ENCODE results near the gene IGFBP5. TPM values are rescaled to one million over a fixed set of nuclear protein-coding genes. Genes with fewer than 3 reads are reported as not detected.

Gene IGFBP5
- total RNA-seq, 2 donors from 2014 or later = 44.6 to 68.2 TPM

- H3K9ac ChIP-seq (ENCODE audit: low read depth in 2 of 2, low read length in 2 of 2) = no peak overlapping the region
- H3K4me3 ChIP-seq = no peak overlapping the region
- no peak overlapping the region for H3K27ac ChIP-seq
- H3K36me3 ChIP-seq = no peaks in the 10 kb centered on the region
- no peak for TF ChIP-seq CTCF (IDR thresholded peaks at IDR 0.05)
- H3K27me3 ChIP-seq = peaks cover 21% of the 10 kb centered on the region
- no peaks in the 10 kb centered on the region for H3K4me1 ChIP-seq
- intact Hi-C loops (cut with DNase I) = loop anchor here (10.0 kb wide), 2 partner anchors 357 to 467 kb away; no protein-coding TSS in a partner anchor
- H3K9me3 ChIP-seq = no peaks in the 10 kb centered on the region
- no peak for DNase-seq
Observed at GRCh38 chr2:216698293-216698692, 2.9 kb upstream of the IGFBP5 start.

GRCh38 chr2:216696751-216697560, 1.6 kb upstream of the IGFBP5 start:
- intact Hi-C loops (cut with DNase I) = loop anchor here (10.0 kb wide), 2 partner anchors 358 to 468 kb away; no protein-coding TSS in a partner anchor
- no peak for TF ChIP-seq CTCF (IDR thresholded peaks at IDR 0.05)
- Histone ChIP-seq H3K9me3 (no peaks in the 10 kb centered on the region), H3K4me3 (no peak overlapping the region), H3K36me3 (no peaks in the 10 kb centered on the region), H3K27me3 (peaks cover 30% of the 10 kb centered on the region), H3K4me1 (no peaks in the 10 kb centered on the region), H3K9ac (ENCODE audit: low read depth in 2 of 2, low read length in 2 of 2) (no peak overlapping the region), H3K27ac (no peak overlapping the region)
- DNase-seq = no peak

- no peaks in the 10 kb centered on the region for H3K4me1 ChIP-seq
- H3K27me3 ChIP-seq = peaks cover 33% of the 10 kb centered on the region
- H3K36me3 ChIP-seq = no peaks in the 10 kb centered on the region
- no peak overlapping the region for H3K27ac ChIP-seq
- H3K4me3 ChIP-seq = no peak overlapping the region
- TF ChIP-seq CTCF (IDR thresholded peaks at IDR 0.05) = no peak
- H3K9ac ChIP-seq (ENCODE audit: low read depth in 2 of 2, low read length in 2 of 2) = no peak overlapping the region
- no peak for DNase-seq
- no peaks in the 10 kb centered on the region for H3K9me3 ChIP-seq
- intact Hi-C loops (cut with DNase I) = loop anchor here (10.0 kb wide), 2 partner anchors 358 to 468 kb away; no protein-coding TSS in a partner anchor
Observed at GRCh38 chr2:216696321-216696720, 972 bp upstream of the IGFBP5 start.

DNA sequence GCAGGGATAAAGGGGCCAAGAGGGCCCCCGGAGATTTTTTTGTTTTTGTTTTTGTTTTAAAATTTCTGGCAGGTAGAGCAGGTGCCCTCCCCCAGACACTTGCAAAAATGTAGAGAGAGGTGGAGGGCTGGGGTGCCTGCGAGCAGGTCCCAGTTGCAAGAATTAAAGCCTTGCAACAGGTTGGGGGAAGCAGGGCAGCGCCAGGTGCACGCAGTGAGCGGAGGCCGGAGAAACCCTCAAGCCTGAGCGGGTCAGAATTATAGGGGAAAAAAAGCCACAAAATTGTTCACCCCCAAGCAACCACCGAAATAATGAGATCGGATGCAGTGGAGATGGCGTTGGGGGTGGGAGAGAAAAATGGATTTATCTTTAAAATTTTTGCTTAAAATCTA, 527 bp downstream of the IGFBP5 start:
- H3K36me3 ChIP-seq = no peaks in the 10 kb centered on the region
- no peaks in the 10 kb centered on the region for H3K4me1 ChIP-seq
- H3K4me3 ChIP-seq = peak overlapping the region; percentile 35
- TF ChIP-seq CTCF (IDR thresholded peaks at IDR 0.05) = no peak
- H3K9ac ChIP-seq (ENCODE audit: low read depth in 2 of 2, low read length in 2 of 2) = peak overlapping the region; percentile 46 to 64
- H3K27me3 ChIP-seq = peaks cover 42% of the 10 kb centered on the region
- intact Hi-C loops (cut with DNase I) = loop anchor here (10.0 kb wide), 2 partner anchors 360 to 470 kb away; no protein-coding TSS in a partner anchor
- H3K27ac ChIP-seq = peak overlapping the region; percentile 54
- H3K9me3 ChIP-seq = no peaks in the 10 kb centered on the region
- DNase-seq = no peak

DNA sequence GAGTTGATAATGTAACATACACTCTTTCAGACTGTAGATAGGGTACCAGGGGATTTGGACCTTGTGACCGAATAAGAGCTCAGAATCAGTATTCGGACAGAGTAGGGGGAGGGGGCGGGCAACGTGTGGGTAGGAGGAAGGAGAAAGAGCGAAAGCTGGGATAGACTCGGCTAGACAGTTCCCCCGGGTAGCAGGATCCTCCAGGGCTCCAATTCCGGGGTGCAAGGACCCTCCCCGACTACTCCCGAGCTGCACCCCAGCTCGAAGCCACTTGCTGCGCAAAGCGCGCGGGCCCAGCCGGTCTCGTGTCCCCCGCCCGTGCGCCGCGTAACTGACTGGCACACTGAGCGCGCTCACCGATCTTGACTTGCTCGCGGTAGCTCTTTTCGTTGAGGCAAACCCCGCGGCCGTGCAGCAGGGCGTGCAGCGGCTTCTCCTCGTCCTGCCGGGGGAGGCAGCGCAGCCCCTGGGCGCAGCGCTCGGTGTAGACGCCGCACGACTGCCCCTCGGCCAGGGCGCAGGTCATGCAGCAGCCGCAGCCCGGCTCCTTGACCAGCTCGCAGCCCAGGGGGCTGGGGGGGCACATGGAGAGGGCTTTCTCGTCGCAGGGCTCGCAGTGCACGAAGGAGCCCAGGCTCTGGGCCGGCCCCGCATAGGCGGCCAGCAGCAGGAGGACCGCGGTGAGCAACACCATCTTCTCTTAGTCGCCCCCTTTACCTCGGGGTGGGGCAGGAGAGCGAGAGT, 1.1 kb downstream of the IGFBP5 start:
- DNase-seq = no peak
- H3K4me1 ChIP-seq = no peaks in the 10 kb centered on the region

More for the DNA sequence above, 1.1 kb downstream of the IGFBP5 start:
- H3K9me3 ChIP-seq = no peaks in the 10 kb centered on the region
- no peak for TF ChIP-seq CTCF (IDR thresholded peaks at IDR 0.05)
- peak overlapping the region; percentile 46 to 64 for H3K9ac ChIP-seq (ENCODE audit: low read depth in 2 of 2, low read length in 2 of 2)
- H3K27me3 ChIP-seq = peaks cover 44% of the 10 kb centered on the region
- H3K4me3 ChIP-seq = peak overlapping the region; percentile 35
- intact Hi-C loops (cut with DNase I) = loop anchor here (10.0 kb wide), 2 partner anchors 361 to 471 kb away; no protein-coding TSS in a partner anchor
- peak overlapping the region; percentile 54 for H3K27ac ChIP-seq
- H3K36me3 ChIP-seq = no peaks in the 10 kb centered on the region
